MCF 10A (cell line): ENCODE measurements around the gene UMAD1. TPM values are rescaled to one million over a fixed set of nuclear protein-coding genes. Genes with fewer than 3 reads are reported as not detected.

Source experiments
- BruUV-seq: library from RNA; stranded (reverse); fragments of 400-500 nt; replicated peaks from 2 replicates; lab custom pipeline; 2021; lab: Mats Ljungman, UMichigan
- CTCF ChIA-PET: fragments of 300-600 bp; sonication (Branson Sonifier 250); formaldehyde crosslinking; extraction: SDS; loops from one replicate; lab custom pipeline; 2021; ENCODE audit warnings: antibody characterized with exemption, inconsistent platforms; lab: Yijun Ruan, JAX
- POLR2A ChIA-PET: fragments of 300-600, 350-650 bp; sonication (Branson Sonifier 250); formaldehyde crosslinking; extraction: SDS; loops from one replicate; lab custom pipeline; 2020; ENCODE audit warnings: antibody characterized with exemption, inconsistent platforms; lab: Yijun Ruan, JAX
- DNase-seq: peaks from one replicate; pipeline ENCODE4 v3.0.0-alpha.2; 2018; ENCODE audit not compliant: unreplicated experiment
- H3K27ac Mint-ChIP-seq: one replicate; pipeline ENCODE4 v1.8.0; 2022; ENCODE audit warnings: mild to moderate bottlenecking, low read depth, mixed read lengths; ENCODE audit not compliant: unreplicated experiment
- H3K27me3 Mint-ChIP-seq: one replicate; pipeline ENCODE4 v1.8.0; 2022; ENCODE audit warnings: mixed read lengths; ENCODE audit not compliant: insufficient read depth, unreplicated experiment
- H3K36me3 Mint-ChIP-seq: one replicate; pipeline ENCODE4 v1.8.0; 2022; ENCODE audit warnings: mild to moderate bottlenecking, moderate library complexity, mixed read lengths; ENCODE audit not compliant: insufficient read depth, unreplicated experiment
- H3K4me1 Mint-ChIP-seq: one replicate; pipeline ENCODE4 v1.8.0; 2022; ENCODE audit warnings: mixed read lengths; ENCODE audit not compliant: insufficient read depth, unreplicated experiment
- H3K4me3 Mint-ChIP-seq: one replicate; pipeline ENCODE4 v1.8.0; 2022; ENCODE audit warnings: mild to moderate bottlenecking, moderate library complexity, mixed read lengths; ENCODE audit not compliant: unreplicated experiment
- H3K9me3 Mint-ChIP-seq: one replicate; pipeline ENCODE4 v1.8.0; 2022; ENCODE audit warnings: mixed read lengths; ENCODE audit not compliant: unreplicated experiment
- CTCF ChIP-seq: fragments of 200-600 bp; IDR thresholded peaks from one replicate; pipeline ENCODE4 v1.8.0; 2022; ENCODE audit warnings: antibody characterized with exemption, mild to moderate bottlenecking; ENCODE audit not compliant: unreplicated experiment
- intact Hi-C: fragments of 100-400 bp; cut with micrococcal nuclease; formaldehyde crosslinking; loops from 2 replicates; pipeline ENCODE4 v1.14.1; 2022
- total RNA-seq: library from RNA; stranded (reverse); gene quantifications from 2 replicates; pipeline ENCODE4 v1.2.3, GENCODE V29; 2022

UMAD1 gene
- total RNA-seq, 1 experiment from 2014 or later: 7.1 TPM

GRCh38 chr7:7841027-7841426 is 200.5 kb downstream of the UMAD1 start:
- POLR2A ChIA-PET: interaction anchor here (0.6 to 0.7 kb wide), 2 partner anchors 26 to 157 kb away, joined by 3 to 4 read pairs; no protein-coding TSS in a partner anchor
- Mint-ChIP-seq H3K27me3 (no peaks in the 10 kb centered on the region), H3K27ac (no peak overlapping the region), H3K4me1 (peaks cover 16% of the 10 kb centered on the region), H3K36me3 (no peaks in the 10 kb centered on the region), H3K9me3 (no peaks in the 10 kb centered on the region), H3K4me3 (no peak overlapping the region)
- no TSS peak for BruUV-seq
- no peak for DNase-seq
- intact Hi-C loops: no loop called here
- CTCF ChIA-PET: interaction anchor here (0.7 to 0.8 kb wide), 3 partner anchors 17 to 160 kb away, joined by 3 to 5 read pairs (median 3); no protein-coding TSS in a partner anchor
- TF ChIP-seq CTCF: no peak

- no peaks in the 10 kb centered on the region for H3K36me3 Mint-ChIP-seq
- H3K27ac Mint-ChIP-seq: no peak overlapping the region
- H3K27me3 Mint-ChIP-seq: no peaks in the 10 kb centered on the region
- BruUV-seq: no TSS peak
- no peaks in the 10 kb centered on the region for H3K9me3 Mint-ChIP-seq
- TF ChIP-seq CTCF: no peak
- no peak overlapping the region for H3K4me3 Mint-ChIP-seq
- ChIA-PET CTCF (no interaction called here), POLR2A (no interaction called here)
- peaks cover 16% of the 10 kb centered on the region for H3K4me1 Mint-ChIP-seq
- DNase-seq: no peak
- intact Hi-C loops: no loop called here
Measured at GRCh38 chr7:7843240-7843639, 202.7 kb downstream of the UMAD1 start.

- Mint-ChIP-seq H3K4me3 (no peak overlapping the region), H3K27ac (no peak overlapping the region), H3K36me3 (no peaks in the 10 kb centered on the region), H3K4me1 (peaks cover 16% of the 10 kb centered on the region), H3K9me3 (no peaks in the 10 kb centered on the region), H3K27me3 (no peaks in the 10 kb centered on the region)
- TF ChIP-seq CTCF: no peak
- no peak for DNase-seq
- POLR2A ChIA-PET: interaction anchor here (1.9 kb wide), 1 partner anchor 20 kb away, joined by 5 read pairs; no protein-coding TSS in a partner anchor
- BruUV-seq: no TSS peak
- intact Hi-C loops: no loop called here
- CTCF ChIA-PET: interaction anchor here (0.6 kb wide), 2 partner anchors 30 to 249 kb away, joined by 3 to 4 read pairs; no protein-coding TSS in a partner anchor
Measured at GRCh38 chr7:7843972-7844371, 203.4 kb downstream of the UMAD1 start.

- ChIA-PET CTCF (no interaction called here), POLR2A (no interaction called here)
- no peak for DNase-seq
- Mint-ChIP-seq H3K4me1 (peaks cover 14% of the 10 kb centered on the region), H3K27ac (no peak overlapping the region), H3K9me3 (no peaks in the 10 kb centered on the region), H3K36me3 (no peaks in the 10 kb centered on the region), H3K27me3 (no peaks in the 10 kb centered on the region), H3K4me3 (no peak overlapping the region)
- intact Hi-C loops: no loop called here
- TF ChIP-seq CTCF: no peak
- BruUV-seq: no TSS peak
Measured at GRCh38 chr7:7848246-7848645, 207.7 kb downstream of the UMAD1 start.
